Natural killer cell (primary cell): ENCODE measurements around the gene ITGB1BP1. TPM values are rescaled to one million over a fixed set of nuclear protein-coding genes. Genes with fewer than 3 reads are reported as not detected.

Experiments
- ATAC-seq, 3 donors: fragments of 150-1000 bp in 2 of 3; fragments of 200-7000 bp in 1 of 3; cut with Tn5 transposase; 1 replicate in 1 of 3; 2 replicates in 2 of 3; pipeline ENCODE4 v1.10.0; 2021; ENCODE audit warnings: mild to moderate bottlenecking in 2 of 3, moderate library complexity in 2 of 3
- DNase-seq, 2 donors: peaks; one replicate each; pipeline versions ENCODE4 v3.0.0 to v3.0.0-alpha.2; 2013 to 2021; ENCODE audit warnings: mixed read lengths in 1 of 2
- H3K27ac ChIP-seq: one replicate; pipeline ENCODE4 v1.5.1; 2013; ENCODE audit warnings: mild to moderate bottlenecking, low read length
- H3K27me3 ChIP-seq: one replicate; pipeline ENCODE4 v1.6.1; 2013; ENCODE audit warnings: low read length; ENCODE audit not compliant: control insufficient read depth, insufficient read depth
- H3K36me3 ChIP-seq: one replicate; pipeline ENCODE4 v1.6.1; 2013; ENCODE audit warnings: low read length; ENCODE audit not compliant: control insufficient read depth, insufficient read depth
- H3K4me1 ChIP-seq: one replicate; pipeline ENCODE4 v1.6.1; 2013; ENCODE audit warnings: low read length; ENCODE audit not compliant: control insufficient read depth, insufficient read depth
- H3K4me3 ChIP-seq: one replicate; pipeline ENCODE4 v1.5.1; 2013; ENCODE audit warnings: low read length
- H3K9me3 ChIP-seq: one replicate; pipeline ENCODE4 v1.6.1; 2013; ENCODE audit warnings: low read length; ENCODE audit not compliant: control insufficient read depth, insufficient read depth
- H3K27ac Mint-ChIP-seq, 2 donors: one replicate each; pipeline ENCODE4 v1.8.0; 2022; ENCODE audit warnings: mild to moderate bottlenecking in 2 of 2, mixed read lengths in 2 of 2, moderate library complexity in 1 of 2
- H3K27me3 Mint-ChIP-seq, 2 donors: one replicate each; pipeline ENCODE4 v1.8.0; 2022; ENCODE audit warnings: low read depth in 2 of 2, mixed read lengths in 2 of 2
- H3K36me3 Mint-ChIP-seq: one replicate; pipeline ENCODE4 v1.8.0; 2022; ENCODE audit warnings: mixed read lengths
- H3K4me1 Mint-ChIP-seq, 2 donors: one replicate each; pipeline ENCODE4 v1.8.0; 2022; ENCODE audit warnings: mixed read lengths in 2 of 2
- H3K4me3 Mint-ChIP-seq: one replicate; pipeline ENCODE4 v1.8.0; 2022; ENCODE audit warnings: mild to moderate bottlenecking, moderate library complexity, mixed read lengths
- H3K9me3 Mint-ChIP-seq, 2 donors: one replicate each; pipeline ENCODE4 v1.8.0; 2022; ENCODE audit warnings: mixed read lengths in 2 of 2
- CTCF ChIP-seq: fragments of 200-600 bp; IDR thresholded peaks from one replicate; pipeline ENCODE4 v1.8.0; 2022; ENCODE audit warnings: antibody characterized with exemption
- WGBS: methylation state at CpG from one replicate; pipeline ENCODE4 v1.1.7; 2013; ENCODE audit warnings: missing lambda C conversion rate; ENCODE audit not compliant: insufficient coverage; 5-methylcytosine and 5-hydroxymethylcytosine counted together
- intact Hi-C: fragments of 100-400 bp; cut with micrococcal nuclease; formaldehyde crosslinking; loops from one replicate; pipeline ENCODE4 v1.14.2; 2022
- total RNA-seq, 4 donors: library from RNA; stranded (reverse); fragments of 120-200 nt in 1 of 4; gene quantifications; one replicate each; pipeline versions ENCODE4 v1.2.3 to v1.2.4, GENCODE V29; 2013 to 2022

Gene ITGB1BP1
- total RNA-seq, 3 donors from 2014 or later (not counting 1 experiment from before 2014, with no cell fraction given): 66.9 to 114 (median 91.7) TPM

GRCh38 chr2:9410108-9410507, 13.2 kb downstream of the ITGB1BP1 start:
- no peaks in the 10 kb centered on the region for H3K27me3 Mint-ChIP-seq
- no peak overlapping the region for H3K4me3 Mint-ChIP-seq
- no peak for TF ChIP-seq CTCF
- 100% methylated on average over 3 of the region's 3 CpGs for WGBS
- DNase-seq: no peak
- Histone ChIP-seq H3K27me3 (no peaks in the 10 kb centered on the region), H3K27ac (no peak overlapping the region), H3K4me1 (peaks cover 4% of the 10 kb centered on the region), H3K36me3 (peaks cover 55% of the 10 kb centered on the region), H3K4me3 (no peak overlapping the region), H3K9me3 (no peaks in the 10 kb centered on the region)
- intact Hi-C loops: no loop called here
- peaks cover 13 to 15% of the 10 kb centered on the region in 2 donors for H3K4me1 Mint-ChIP-seq
- no peak for ATAC-seq
- H3K9me3 Mint-ChIP-seq: no peaks in the 10 kb centered on the region
- H3K27ac Mint-ChIP-seq: no peak overlapping the region
- no peaks in the 10 kb centered on the region for H3K36me3 Mint-ChIP-seq

GRCh38 chr2:9408641-9409151, 14.6 kb downstream of the ITGB1BP1 start:
- Mint-ChIP-seq H3K27me3 (no peaks in the 10 kb centered on the region), H3K4me1 (peaks cover 1 to 2% of the 10 kb centered on the region in 2 donors), H3K36me3 (no peaks in the 10 kb centered on the region), H3K4me3 (no peak overlapping the region), H3K27ac (no peak overlapping the region), H3K9me3 (no peaks in the 10 kb centered on the region)
- peaks cover 55% of the 10 kb centered on the region for H3K36me3 ChIP-seq
- 96% methylated on average over 9 of the region's 9 CpGs for WGBS
- no peaks in the 10 kb centered on the region for H3K9me3 ChIP-seq
- H3K4me1 ChIP-seq: no peaks in the 10 kb centered on the region
- no peak overlapping the region for H3K4me3 ChIP-seq
- ATAC-seq (no peak), DNase-seq (no peak)
- intact Hi-C loops: no loop called here
- TF ChIP-seq CTCF: no peak
- no peaks in the 10 kb centered on the region for H3K27me3 ChIP-seq
- H3K27ac ChIP-seq: no peak overlapping the region

- Histone ChIP-seq H3K27ac (no peak overlapping the region), H3K4me1 (no peaks in the 10 kb centered on the region), H3K36me3 (peaks cover 50% of the 10 kb centered on the region), H3K4me3 (no peak overlapping the region), H3K27me3 (no peaks in the 10 kb centered on the region), H3K9me3 (no peaks in the 10 kb centered on the region)
- Mint-ChIP-seq H3K27ac (no peak overlapping the region), H3K4me1 (no peaks in the 10 kb centered on the region), H3K9me3 (no peaks in the 10 kb centered on the region), H3K4me3 (no peak overlapping the region), H3K36me3 (no peaks in the 10 kb centered on the region), H3K27me3 (no peaks in the 10 kb centered on the region)
- ATAC-seq (no peak), DNase-seq (no peak)
- TF ChIP-seq CTCF: no peak
- intact Hi-C loops: no loop called here
- 98% methylated on average over 8 of the region's 8 CpGs for WGBS
These were observed 15.9 kb downstream of the ITGB1BP1 start for GRCh38 chr2:9407363-9407811.
